Tibial nerve (tissue), 3 donors: ENCODE results near the gene CYSRT1.

Experiments used
- CTCF ChIP-seq, 5 experiments: fragments of 200-600 bp in 3 of 5; fragments of 450-650 bp in 2 of 5; sonication (generic) in 3 of 5; IDR thresholded peaks; one replicate each; pipeline ENCODE4 v1.5.1; 2016 to 2019; ENCODE audit warnings: antibody characterized with exemption in 5 of 5, mild to moderate bottlenecking in 3 of 5, moderate library complexity in 2 of 5
- POLR2A ChIP-seq, 2 donors: fragments of 450-650 bp; IDR thresholded peaks; one replicate each; pipeline ENCODE4 v1.6.1; 2017; ENCODE audit warnings: antibody characterized with exemption in 2 of 2, mild to moderate bottlenecking in 2 of 2, moderate library complexity in 2 of 2

- TF ChIP-seq CTCF (IDR thresholded peaks at IDR 0.05) (no peak), POLR2A (IDR thresholded peaks at IDR 0.05) (no peak)
Observed at GRCh38 chr9:137215196-137215986, 9.6 kb upstream of the CYSRT1 start.
